HG02610 (cell line): Measurements from ENCODE around the gene DYNC1H1.

Experiments used
- ATAC-seq: cut with Tn5 transposase; IDR thresholded peaks from one replicate; pipeline ENCODE4 v1.9.1; 2021; ENCODE audit warnings: mild to moderate bottlenecking, moderate library complexity; ENCODE audit not compliant: unreplicated experiment

Gene DYNC1H1

GRCh38 chr14:101964297-101965180 lies at the start of gene DYNC1H1:
TSS of gene DYNC1H1 (plus strand) at chr14:101964573. CDS start at chr14:101964692, 119 bp downstream.
- ATAC-seq = peak; percentile 88

- no peak for ATAC-seq
These were observed 48.2 kb upstream of the DYNC1H1 start for GRCh38 chr14:101915871-101916815.

- no peak for ATAC-seq
These were observed 47.5 kb upstream of the DYNC1H1 start for GRCh38 chr14:101916816-101917412.

GRCh38 chr14:101917413-101918017 lies 46.9 kb upstream of the DYNC1H1 start:
- no peak for ATAC-seq

GRCh38 chr14:101918065-101918989 lies 46.0 kb upstream of the DYNC1H1 start:
- no peak for ATAC-seq

GRCh38 chr14:101920271-101920670 lies 44.1 kb upstream of the DYNC1H1 start:
- ATAC-seq = no peak

GRCh38 chr14:101922866-101923265 lies 41.5 kb upstream of the DYNC1H1 start:
- ATAC-seq = no peak

GRCh38 chr14:101925152-101925551 lies 39.2 kb upstream of the DYNC1H1 start:
- no peak for ATAC-seq

GRCh38 chr14:101926085-101926484 lies 38.3 kb upstream of the DYNC1H1 start:
- ATAC-seq = no peak

- ATAC-seq = no peak
These were observed 37.8 kb upstream of the DYNC1H1 start for GRCh38 chr14:101926620-101927019.

GRCh38 chr14:101927859-101928258 lies 36.5 kb upstream of the DYNC1H1 start:
- ATAC-seq = no peak

- no peak for ATAC-seq
These were observed 35.9 kb upstream of the DYNC1H1 start for GRCh38 chr14:101928415-101928841.

GRCh38 chr14:101929096-101929495 lies 35.3 kb upstream of the DYNC1H1 start:
- no peak for ATAC-seq

GRCh38 chr14:101929946-101930345 lies 34.4 kb upstream of the DYNC1H1 start:
- no peak for ATAC-seq

- ATAC-seq = no peak
These were observed 31.7 kb upstream of the DYNC1H1 start for GRCh38 chr14:101932673-101933072.

- no peak for ATAC-seq
These were observed 31.2 kb upstream of the DYNC1H1 start for GRCh38 chr14:101933209-101933608.

- no peak for ATAC-seq
These were observed 29.7 kb upstream of the DYNC1H1 start for GRCh38 chr14:101934601-101935150.

GRCh38 chr14:101937926-101938767 lies 26.2 kb upstream of the DYNC1H1 start:
- no peak for ATAC-seq
